ENCODE measurements around the gene METTL9.
"Not testable (repeated sequence)": the region's sequence is repeated elsewhere in the genome, so short reads cannot be mapped to it uniquely, and the experiment has no call there.

The METTL9 gene

DNA sequence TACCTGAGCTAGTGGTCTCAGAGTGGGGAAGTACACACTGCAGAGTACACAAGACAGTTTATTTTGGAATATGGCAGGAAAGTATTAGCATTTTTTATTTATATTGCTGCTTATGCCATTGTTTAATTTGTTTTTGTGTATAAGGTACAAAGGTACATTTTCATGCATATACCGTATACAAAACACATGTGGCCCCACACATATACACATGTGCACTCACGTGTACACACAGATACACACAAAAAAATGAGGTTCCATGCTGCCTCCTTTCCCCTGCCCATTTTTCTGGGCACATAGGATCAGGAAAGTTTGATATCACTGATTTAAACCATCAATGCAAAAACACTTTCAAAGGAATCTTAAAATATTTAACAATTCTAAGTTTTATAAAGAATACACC lies 40.1 kb downstream of the METTL9 start:
- no peak for DNase-seq

DNA sequence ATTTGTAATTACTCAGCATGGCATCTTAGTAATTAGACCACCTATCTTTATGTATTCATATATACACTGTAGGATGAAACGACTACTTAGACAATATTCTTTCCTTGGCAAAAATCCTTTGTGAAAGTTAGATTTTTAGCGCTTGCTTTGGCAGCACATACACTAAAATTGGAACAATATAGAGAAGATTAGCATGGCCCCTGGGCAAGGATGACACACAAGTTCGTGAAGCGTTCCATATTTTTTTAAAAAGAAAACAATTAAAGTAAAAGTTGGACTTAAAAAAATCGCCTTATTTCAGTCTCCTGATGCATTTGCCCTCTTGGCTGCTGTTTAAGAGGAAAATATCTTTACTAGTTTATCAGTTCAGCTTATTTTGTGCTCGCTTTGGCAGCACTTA lies 42.5 kb downstream of the METTL9 start:
- DNase-seq: no peak

DNA sequence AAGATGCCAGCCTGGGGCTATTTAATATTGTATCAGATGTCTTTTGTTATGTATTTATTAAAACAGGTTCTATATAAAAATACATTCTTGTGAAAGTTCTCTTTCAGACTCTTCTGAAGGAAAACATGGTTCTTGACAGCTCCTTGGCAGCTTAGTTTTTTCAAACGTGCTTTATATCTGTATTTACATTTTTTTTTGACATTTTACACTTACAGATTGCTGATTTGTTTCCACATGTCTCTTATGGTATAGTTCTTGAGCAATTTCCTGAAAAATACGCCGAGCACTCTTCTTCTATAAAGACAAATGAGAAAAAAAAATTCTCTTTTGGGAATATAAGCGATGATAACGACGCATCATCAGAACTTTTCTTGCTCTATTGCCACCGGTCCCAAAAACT lies 43.5 kb downstream of the METTL9 start:
- no peak for DNase-seq

DNA sequence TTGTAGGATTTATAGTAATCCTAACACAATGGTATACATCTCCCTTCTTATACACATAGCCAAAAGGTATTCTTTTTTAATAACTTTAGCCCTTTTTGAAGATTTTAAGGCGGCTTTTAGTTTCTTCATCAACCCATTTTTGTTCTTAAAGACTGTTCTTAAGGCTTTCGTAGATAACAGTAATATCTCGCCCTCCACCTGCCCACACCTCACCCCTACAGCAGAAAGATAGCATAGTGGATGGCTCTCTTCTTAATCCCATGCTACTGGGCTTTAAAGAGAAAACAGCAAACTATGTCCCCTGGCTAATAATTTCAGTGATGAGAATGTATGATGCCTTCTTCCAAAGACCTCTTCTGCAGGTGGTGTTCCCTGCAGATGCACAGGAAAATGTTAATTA lies 44.4 kb downstream of the METTL9 start:
- DNase-seq: no peak

DNA sequence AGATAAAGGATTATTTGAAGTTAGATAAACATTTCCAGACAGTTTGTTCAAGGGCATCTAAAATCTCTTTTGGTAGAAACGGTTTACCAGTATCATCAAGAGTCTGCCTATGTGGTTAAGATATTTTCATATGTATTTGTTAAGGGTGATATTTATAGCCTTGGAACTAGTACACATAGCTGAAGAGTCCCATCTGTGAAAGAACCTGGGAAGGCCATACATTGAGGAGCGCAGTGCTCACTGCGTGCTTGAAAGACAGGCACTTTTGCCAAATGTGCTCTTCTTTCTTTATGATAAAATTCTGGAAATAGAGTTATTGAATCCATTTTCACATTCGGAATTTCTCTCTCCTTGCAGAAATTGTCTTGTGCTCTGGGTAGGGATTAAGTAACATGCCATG lies 45.3 kb downstream of the METTL9 start:
- no peak for DNase-seq

DNA sequence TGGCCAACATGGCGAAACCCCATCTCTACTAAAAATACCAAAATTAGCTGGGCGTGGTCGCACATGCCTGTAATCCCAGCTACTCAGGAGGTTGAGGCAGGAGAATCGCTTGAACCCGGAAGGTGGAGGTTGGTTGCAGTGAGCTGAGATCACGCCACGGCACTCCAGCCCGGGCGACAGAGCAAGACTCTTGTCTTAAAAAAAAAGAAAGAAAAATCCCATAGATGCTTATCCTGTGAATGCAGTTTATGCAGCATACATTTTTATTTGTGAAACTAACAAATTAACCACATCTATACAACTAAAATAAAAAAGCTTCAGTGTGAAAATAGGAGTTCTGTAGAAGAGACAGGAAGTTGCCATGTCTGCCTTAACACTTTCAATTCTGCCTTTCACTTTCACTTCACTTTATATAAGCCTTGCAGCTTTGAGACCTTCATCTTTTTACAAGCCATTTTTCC lies 45.9 kb downstream of the METTL9 start:
- DNase-seq: peak; percentile 65

DNA sequence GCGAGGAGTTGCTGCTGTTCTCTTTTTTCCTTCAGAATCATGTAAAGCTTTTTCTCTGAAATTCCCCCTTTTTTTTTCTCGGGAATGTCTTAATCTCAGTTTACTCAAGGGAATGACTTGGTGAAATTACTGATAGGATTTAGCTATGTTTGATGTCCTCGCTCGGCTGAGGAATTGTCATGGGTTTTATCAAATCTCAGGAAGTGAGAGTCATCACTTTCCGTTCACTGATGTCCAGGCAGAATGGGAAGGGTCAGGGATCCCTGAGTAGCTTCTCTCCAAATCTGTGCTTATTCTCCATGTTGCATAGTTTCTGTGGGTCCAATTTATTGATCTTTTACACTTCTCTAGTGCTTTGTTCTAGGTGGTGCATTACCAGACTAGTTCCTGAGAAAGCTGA lies 46.7 kb downstream of the METTL9 start:
- DNase-seq: no peak

DNA sequence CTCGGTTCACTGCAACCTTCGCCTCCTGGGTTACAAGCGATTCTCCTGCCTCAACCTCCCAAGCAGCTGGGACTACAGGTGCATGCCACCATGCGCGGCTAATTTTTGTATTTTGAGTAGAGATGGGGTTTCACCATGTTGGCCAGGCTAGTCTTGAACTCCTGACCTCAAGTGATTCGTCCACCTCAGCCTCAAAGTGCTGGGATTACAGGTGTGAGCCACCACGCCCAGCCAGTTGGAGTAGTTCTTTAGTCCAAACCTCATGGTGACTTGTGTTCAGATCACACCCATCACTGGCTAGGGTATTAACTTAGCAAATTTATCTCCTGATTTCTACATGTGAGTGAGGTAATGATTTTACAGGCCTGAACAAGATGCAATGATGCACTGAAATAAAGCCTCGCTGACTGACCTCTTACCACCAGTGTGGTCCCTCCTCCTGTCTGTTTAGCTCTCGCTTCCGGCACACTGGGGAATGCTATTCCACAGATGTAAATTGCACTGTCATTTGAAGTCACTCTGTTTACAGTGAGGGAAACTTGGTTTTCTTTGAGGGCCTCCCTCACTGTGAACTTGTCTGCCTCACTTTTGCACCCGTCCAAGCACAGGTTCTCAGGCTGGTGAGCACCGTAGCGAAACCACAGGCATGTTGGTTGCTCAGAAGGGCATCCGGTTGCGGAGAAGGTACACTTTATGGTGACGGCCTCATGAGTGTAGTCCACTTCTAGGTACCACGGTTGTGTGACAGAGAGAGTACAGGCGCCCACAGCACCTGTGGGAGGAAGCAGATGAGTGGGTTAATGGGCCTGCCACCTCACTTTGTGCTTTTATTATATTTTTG lies 47.6 kb downstream of the METTL9 start:
- DNase-seq: no peak

DNA sequence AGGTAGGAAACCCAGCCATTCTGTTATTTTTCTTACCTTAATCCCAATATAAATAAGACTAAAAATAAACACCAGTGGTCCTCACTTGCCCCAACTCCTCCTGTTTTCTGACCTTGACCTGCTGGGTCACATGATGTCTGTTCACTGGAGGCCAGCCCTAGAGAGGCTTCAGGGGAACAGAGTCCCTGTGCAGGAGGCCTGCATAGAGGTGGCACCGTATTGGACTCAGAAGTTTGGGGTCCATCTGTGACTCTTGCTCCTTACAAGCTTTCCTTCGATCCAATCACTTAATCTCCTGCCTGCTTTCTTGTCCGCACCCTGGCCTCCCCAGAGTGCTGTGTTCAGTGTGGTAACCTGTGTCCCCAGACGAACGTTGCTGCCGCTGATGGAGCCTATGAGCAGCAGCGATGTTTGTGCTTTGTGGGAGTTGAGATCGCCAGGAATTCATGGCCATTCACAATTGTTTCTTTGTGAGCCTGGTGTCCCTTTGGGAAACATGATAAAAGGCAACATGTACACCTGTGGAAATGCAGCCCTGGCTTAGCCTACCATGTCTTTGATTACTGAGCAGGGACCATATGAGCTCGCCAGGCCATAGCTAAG lies 48.3 kb downstream of the METTL9 start:
- DNase-seq: no peak

DNA sequence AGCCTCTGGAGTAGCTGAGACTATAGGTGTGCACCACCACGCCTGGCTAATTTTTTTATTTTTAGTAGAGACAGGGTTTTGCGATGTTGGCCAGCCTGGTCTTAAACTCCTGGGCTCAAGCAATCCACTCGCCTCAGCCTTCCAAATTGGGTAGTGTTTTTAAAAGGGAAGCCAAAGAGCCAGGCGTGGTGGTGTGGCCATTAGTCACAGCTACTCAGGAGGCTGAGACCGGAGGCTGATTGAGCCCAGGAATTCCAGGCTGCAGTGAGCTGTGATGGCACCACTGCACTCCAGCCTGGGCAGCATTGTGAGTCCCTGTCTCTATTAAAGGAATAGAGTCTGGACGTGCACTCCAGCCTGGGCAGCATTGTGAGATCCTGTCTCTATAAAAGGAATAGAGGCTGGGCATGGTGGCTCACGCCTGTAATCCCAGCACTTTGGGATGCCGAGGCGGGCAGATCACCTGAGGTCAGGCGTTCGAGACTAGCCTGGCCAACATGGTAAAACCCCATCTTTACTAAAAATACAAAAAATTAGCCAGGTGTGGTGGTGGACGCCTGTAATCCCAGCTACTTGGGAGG lies 50.5 kb downstream of the METTL9 start:
- DNase-seq: not testable (repeated sequence)

DNA sequence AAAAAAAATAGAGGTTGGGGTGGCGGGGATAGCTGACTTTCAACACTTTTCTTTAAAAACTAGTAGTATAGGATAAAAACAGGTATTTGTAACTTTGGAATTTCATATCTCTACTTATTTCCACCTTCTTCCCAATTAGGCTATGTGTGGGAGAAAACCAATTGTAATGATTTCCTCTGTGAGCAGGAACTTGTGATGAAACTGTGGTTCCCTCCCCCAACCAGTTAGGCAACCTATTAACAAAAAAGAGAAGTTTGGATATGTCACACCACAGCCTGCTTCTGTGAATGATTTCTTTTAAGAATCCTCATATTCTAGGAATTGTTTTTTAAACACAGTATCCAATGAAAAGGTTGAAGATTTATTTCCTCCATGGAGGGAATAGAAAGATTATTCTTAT lies 51.1 kb downstream of the METTL9 start:
- no peak for DNase-seq

DNA sequence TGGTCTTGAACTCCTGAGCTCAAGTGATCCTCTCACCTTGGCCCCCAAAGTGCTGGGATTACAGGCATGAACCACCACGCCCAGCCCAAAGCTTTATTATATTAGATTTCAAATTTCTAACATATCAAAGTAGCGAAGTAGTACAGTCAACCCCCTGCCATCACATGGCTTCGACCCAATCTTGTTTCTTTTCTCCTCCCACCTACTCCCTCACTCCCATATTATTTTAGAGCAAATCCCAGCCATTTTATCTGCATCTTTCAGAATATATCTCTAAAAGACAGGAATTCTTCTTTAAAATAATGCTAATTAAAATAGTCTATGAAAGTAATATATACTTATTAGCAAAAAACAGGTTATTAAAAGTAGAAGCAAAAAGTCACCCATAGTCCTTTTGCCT lies 52.1 kb downstream of the METTL9 start:
- DNase-seq: no peak

DNA sequence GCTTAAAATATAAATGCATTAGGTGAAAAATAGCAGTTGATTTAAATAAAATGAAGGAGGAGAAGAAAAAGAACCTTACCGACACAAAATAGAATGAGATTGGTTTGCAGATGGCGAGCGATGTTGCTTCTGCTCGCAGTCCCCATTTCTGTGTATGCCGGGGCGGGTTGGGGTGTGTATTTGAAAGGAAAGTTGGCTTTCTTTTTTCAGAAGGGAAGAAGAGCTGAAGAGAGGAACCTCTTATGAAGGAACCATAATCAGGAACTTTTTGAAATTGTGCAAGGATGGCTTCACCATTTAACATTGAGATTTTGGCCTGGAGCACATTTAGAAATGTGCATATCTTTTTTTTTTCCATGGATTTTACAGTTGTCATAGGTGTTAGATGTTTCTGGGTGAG lies 53.1 kb downstream of the METTL9 start, which contains the start of gene IGSF6:
Gene IGSF6, minus strand, starts transcription at position 156 of the 400 bp plus-strand sequence. Its CDS starts 10 bp downstream, at position 146.
- DNase-seq: no peak

DNA sequence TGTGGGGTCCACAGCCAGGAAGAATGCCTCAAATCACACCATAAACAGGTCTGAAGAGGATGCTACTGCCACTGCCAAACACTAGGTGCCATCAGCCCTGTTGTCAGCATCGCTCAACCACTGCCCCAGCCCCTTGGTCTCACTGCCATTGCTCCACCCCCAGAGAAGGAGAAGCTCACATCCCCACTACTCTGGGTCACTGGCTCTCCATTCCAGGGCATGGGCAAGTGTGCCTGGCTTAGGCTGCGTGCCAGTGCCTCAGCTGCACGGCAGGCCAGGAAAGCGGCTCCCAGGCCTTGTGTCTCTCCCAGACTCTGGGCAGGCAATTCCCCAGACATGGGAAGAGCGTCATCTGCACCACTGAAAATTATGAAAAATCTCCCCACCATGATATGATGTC lies 54.2 kb downstream of the METTL9 start:
- no peak for DNase-seq

DNA sequence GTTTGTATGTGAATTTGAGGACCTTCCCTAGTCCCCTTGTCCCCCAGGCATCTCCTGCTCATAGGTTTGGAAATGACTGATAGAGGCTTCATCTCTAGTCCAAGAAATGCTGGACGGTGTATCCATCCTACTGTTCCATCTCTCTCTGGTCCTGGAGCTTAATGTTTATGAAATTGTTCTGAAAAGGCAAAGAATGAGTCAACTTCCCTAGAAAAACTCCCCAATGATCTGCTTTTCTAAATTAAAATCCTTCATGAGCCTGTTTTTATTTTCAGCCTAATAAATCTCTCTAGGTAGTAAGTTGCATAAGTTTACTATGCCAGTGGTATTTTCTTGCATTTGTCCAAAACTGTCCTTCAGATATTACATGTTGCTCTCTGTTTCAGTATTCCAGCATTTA lies 55.1 kb downstream of the METTL9 start:
- no peak for DNase-seq

DNA sequence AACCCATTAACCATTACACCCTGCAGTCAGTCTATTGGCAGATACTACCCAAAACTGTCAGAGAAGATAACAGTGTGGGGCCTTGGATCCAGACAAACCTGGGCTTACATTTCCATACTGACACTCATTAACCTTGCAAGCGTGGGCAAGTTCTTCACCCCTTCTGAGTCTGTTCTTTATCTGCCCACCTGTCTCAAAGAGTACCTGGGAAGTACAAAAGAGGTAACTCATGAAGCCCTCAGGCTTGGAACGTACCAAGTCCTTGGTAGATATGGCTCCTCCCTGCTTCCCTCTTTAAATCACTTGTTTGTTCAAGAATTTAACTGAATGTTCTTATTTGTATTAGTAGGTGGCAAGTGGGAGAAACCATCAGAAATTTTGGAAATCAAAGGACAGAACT lies 55.5 kb downstream of the METTL9 start:
- DNase-seq: no peak

DNA sequence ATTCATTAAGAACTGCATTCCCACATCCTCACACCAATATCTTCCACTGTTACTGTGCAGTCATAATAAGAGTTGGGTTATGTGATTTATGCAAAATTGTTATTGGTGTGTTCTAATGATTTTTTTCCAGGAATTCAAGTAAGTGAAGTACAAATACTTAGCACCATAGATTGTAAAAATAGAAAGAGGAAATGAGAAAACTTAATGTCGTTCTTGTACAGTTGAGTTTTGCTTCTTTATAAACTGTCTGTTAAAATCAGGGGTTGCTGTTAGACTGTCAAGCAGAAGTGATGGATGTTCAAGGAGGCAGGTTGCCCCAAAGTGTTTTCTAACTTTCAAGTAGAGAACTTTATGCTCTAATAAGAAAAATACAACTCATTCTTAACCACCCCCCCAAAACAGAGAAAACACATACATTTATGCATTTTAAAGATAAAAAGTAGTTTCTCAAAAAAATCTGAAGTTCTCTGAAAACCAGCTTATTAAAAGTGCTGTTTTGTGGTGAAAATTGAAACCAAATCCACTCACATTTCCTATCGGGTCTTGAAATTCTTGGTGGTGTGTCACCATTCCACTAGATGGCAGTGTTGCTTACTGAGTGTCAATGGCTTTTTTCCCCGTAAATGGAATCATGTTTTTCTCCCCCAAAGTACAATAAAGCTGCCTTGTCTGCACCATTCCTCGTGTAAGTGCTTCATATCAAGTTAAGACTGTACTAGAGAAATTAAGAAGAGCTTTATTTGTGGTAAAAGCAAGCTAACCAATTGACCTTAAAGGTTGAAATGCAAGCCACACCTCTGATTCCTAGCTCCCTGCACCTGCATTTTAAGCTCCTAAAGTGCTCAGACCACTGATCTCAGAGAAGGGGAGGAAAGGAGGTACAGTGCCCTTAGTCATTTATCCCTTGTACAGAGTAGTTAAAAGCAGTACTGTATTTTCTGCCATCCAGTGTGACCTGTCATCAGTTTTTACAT lies 57.7 kb downstream of the METTL9 start:
- peak; percentile 74 for DNase-seq

DNA sequence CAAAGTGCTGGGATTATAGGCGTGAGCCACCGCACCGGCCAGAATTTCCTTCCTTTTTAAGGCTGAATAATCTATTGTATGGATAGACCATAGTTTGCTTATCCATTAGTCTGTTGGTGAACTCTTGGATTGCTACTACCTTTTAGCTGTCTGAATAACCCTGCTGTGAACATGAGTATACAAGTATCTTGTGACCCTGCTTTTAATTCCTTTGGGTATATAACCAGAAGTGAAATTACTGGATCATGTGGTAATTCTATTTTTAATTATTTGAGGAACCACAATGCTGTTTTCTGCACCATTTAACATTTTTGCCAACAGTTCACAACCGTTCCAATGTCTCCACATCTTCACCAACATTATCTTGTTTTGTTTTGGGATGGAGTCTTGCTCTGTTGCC lies 59.7 kb downstream of the METTL9 start:
- no peak for DNase-seq

DNA sequence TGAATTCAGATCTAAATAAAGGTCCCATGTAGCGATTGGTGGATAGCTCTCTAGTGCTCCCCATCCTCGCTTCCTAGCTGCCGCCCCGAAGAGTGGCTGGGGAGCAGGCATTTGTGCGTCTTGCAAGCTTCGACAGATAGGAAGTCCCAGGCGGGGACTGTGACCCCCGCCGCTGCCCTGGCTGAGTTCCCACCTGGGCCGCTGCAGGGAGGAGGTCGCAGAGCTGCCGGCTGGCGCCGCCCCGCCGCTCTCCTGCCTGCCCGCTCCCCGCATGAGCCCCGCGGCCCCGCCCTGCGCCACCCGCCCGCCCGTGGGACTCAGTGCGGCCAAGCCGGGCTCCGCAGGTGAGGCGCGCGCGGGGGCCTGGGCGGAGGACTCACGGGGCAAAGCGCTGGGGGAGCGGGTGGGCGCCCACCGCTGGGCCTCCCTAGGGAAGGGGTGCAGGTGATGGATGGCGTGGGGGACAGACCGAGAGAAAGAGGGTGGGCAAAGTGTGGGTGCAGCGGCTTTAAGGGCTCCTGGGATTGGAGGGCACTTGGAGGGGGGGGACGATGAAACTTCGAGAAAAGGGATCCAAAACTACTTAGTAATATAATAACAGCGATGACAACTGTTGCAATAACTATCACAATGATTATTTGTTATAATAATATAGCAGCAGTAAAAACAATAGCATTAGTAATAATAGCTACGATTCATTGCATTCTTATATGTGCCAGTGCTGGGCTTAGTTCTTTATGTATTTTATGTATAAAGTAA lies 64.7 kb downstream of the METTL9 start, which contains the start of gene OTOA:
Gene OTOA, plus strand, starts transcription at position 80 of the 759 bp plus-strand sequence. CDS start 14,547 bp downstream, outside the sequence.
- peak; percentile 23 for DNase-seq

DNA sequence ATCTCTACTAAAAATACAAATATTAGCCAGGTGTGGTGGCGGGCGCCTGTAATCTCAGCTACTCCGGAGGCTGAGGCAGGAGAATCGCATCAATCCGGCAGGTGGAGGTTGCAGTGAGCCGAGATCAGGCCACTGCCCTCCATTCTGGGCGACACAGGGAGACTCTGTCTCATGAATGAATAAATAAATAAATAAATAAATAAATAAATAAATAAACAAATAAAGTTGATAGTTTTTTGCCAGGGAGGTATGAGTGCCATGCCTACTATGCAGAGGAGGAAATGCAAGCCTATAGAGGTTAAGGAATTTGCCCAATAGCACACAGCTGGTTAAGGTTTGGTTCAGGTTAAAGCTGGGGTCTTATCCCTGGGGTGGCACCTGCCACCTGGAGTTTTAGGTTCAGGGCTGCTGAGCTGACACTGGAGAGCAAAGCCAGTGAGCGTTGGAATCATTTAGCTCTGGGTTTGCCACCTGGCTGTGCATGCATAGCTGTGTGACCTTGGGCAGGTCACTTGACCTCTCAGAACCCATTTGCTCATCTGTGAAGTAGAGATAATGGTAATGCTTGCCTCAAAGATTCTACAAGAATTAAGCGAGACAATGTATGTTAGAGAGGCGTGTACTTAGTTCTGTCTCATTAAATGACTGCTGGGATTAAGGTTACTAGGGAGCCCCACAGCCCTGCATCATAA lies 65.6 kb downstream of the METTL9 start:
- no peak for DNase-seq

DNA sequence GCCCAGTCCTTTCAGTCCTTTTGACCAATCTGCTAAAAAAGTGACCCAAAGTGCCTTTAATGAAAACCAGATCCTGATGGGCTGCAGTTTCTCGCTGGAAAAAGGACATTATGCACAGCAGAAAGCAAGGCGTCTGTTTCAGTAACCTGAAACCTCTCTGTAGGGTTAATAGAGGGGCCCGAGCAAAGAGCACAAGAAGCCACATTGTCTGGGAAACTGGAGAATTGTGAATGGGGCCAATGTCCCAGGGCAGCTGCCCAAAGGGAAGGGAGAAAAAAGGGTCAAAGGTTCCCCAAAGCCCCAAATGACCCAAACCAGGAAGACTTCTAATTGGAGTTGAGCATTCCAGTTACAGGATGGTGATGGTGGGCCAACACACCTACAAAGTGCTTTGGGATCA lies 67.4 kb downstream of the METTL9 start:
- no peak for DNase-seq

Measured in RPMI8226 (cell line).